ENCODE data around the gene RIMBP2.

RIMBP2 gene

DNA sequence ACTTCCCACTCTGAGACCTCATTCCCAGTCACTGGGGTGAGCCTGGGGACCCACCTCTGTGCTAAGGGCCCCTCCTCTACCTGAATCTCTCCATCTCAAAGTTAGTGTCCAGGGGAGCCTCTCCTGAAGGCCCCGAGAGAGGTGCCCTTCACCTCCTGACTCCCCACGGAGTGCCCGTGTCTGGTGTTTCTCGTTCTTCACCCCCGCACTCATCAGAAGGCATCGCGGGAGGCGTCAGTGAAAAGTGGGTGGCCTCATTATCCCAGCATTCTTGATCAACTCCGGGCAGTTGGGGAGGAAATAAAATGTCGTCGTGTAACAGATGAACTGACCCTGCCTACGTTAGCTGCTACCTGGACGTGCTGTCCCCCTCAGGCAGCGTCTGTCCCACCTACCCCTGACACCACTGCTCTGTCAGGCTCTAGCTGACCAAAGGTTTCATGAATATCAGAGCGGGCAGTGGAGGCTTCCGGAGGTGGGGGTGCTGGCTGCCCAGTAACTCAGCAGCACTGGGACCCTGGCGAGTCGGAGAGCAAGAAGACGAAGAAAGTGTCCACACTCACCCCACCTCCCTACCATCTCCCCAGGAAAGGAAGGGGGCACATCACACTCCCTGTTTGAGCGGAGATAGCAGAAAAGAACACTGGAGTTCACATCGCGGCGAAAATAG is 275.6 kb downstream of the RIMBP2 start:
- no peak for TF ChIP-seq CTCF (IDR thresholded peaks at IDR 0.05; ENCODE audit: low read depth, low read length)
- DNase-seq (ENCODE audit: extremely low read depth, low read depth), result no peak

GRCh38 chr12:130439250-130439649 is 276.8 kb downstream of the RIMBP2 start:
- no peak for DNase-seq (ENCODE audit: extremely low read depth, low read depth)
- TF ChIP-seq CTCF (IDR thresholded peaks at IDR 0.05; ENCODE audit: low read depth, low read length), result no peak

DNA sequence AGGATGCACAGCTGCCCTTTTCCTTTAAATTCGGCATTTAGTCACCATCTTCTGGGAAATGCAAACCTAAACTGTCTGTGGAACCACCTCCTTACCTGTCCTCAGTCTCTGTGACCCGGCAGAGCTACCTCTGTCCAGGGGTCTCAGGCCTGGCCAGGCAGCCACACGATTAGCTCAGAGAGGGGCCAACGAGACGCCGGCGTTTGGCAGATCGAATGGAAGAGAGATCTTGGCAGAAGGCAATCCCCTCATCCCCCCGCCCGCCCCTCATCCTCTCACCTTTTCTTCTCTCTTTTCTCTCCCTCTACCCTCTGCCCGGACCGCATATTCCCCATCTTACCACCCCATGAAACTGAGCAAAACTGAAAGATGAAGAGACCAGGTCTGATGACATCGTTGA is 277.4 kb downstream of the RIMBP2 start:
- no peak for TF ChIP-seq CTCF (IDR thresholded peaks at IDR 0.05; ENCODE audit: low read depth, low read length)
- no peak for DNase-seq (ENCODE audit: extremely low read depth, low read depth)

- no peak for TF ChIP-seq CTCF (IDR thresholded peaks at IDR 0.05; ENCODE audit: low read depth, low read length)
- no peak for DNase-seq (ENCODE audit: extremely low read depth, low read depth)
Observed at GRCh38 chr12:130438243-130438620, 277.9 kb downstream of the RIMBP2 start.

DNA sequence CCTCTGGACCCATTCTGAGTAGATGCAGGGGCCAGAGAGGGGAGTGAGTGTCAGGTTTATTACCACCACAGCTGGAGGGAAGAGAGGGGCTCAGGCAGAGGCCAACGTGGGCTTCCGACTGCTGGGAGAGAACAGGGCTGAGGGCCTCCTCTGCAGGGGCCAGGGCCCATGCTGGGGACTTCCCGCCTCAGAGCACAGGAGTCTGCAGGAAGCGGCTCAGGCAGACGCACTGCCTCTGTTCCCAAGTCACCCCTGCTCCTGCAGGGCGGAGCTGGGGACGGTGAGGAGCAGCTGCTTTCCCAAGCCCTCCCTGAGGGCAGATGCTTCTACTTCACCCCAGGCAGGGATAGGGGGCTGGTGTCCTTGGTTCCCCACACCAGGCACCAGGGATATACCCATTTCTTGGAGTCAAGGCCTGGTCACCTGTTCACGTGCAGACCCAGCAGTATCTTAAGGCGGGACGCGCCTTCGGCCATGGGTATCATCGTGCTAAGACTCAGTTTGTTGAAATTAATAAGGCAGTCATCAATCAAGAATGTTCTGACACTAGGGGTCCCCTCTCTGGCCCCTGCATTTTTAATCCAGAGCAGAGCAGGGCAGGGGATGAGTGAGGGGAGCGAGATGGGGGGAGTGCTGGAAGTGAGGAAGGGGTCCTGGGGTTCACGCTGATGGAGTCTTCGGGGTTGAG is 278.4 kb downstream of the RIMBP2 start:
- TF ChIP-seq CTCF (IDR thresholded peaks at IDR 0.05; ENCODE audit: low read depth, low read length), result no peak

GRCh38 chr12:130436741-130437501 is 279.2 kb downstream of the RIMBP2 start:
- TF ChIP-seq CTCF (IDR thresholded peaks at IDR 0.05; ENCODE audit: low read depth, low read length), result no peak
- no peak for DNase-seq (ENCODE audit: extremely low read depth, low read depth)

More for the DNA sequence above, 278.4 kb downstream of the RIMBP2 start:
- no peak for DNase-seq (ENCODE audit: extremely low read depth, low read depth)

- no peak for DNase-seq (ENCODE audit: extremely low read depth, low read depth)
- no peak for TF ChIP-seq CTCF (IDR thresholded peaks at IDR 0.05; ENCODE audit: low read depth, low read length)
Observed at GRCh38 chr12:130435826-130436225, 280.3 kb downstream of the RIMBP2 start.
